ENCODE results near the gene TRAK1.

The TRAK1 gene

DNA sequence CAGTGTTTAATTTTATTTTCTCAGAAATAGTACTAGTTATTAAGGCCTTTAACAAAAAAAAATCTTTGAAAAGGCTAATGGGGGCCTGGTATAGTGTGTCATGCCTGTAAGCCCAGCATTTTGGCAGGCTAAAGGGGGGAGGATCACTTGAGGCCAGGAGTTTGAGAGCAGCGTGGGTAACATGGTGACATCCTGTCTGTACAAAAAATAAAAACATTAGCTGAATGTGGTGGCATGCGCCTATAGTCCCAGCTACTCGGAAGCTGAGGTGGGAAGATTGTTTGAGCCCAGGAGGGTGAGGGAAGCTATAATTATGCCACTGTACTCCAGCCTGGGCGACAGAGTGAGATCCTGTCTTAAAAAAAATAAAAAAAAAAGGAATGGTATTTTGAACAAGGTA is 61.9 kb downstream of the TRAK1 start:
- DNase-seq (ENCODE audit: low read depth in 1 of 2, low spot score in 1 of 2), result no peak
- Histone ChIP-seq H3K27ac (replicated peaks) (no peak overlapping the region), H3K27me3 (ENCODE audit: insufficient read depth, poor library complexity, severe bottlenecking) (no peaks in the 10 kb centered on the region), H3K4me3 (replicated peaks; ENCODE audit: insufficient read depth, low read length) (no peak overlapping the region)
- TF ChIP-seq POLR2AphosphoS5 (IDR thresholded peaks at IDR 0.05; ENCODE audit: low read depth) (no peak), GABPA (IDR thresholded peaks at IDR 0.05; ENCODE audit: low read depth) (no peak), SPI1 (IDR thresholded peaks at IDR 0.05; ENCODE audit: borderline replicate concordance, low read depth) (no peak), REST (IDR thresholded peaks at IDR 0.05; ENCODE audit: insufficient replicate concordance, low read depth) (no peak)
- TF ChIP-seq, protein P1, sequence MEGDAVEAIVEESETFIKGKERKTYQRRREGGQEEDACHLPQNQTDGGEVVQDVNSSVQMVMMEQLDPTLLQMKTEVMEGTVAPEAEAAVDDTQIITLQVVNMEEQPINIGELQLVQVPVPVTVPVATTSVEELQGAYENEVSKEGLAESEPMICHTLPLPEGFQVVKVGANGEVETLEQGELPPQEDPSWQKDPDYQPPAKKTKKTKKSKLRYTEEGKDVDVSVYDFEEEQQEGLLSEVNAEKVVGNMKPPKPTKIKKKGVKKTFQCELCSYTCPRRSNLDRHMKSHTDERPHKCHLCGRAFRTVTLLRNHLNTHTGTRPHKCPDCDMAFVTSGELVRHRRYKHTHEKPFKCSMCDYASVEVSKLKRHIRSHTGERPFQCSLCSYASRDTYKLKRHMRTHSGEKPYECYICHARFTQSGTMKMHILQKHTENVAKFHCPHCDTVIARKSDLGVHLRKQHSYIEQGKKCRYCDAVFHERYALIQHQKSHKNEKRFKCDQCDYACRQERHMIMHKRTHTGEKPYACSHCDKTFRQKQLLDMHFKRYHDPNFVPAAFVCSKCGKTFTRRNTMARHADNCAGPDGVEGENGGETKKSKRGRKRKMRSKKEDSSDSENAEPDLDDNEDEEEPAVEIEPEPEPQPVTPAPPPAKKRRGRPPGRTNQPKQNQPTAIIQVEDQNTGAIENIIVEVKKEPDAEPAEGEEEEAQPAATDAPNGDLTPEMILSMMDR (IDR thresholded peaks at IDR 0.05; ENCODE audit: insufficient read depth, low read length), result no peak

- Histone ChIP-seq H3K27ac (replicated peaks) (no peak overlapping the region), H3K4me3 (replicated peaks; ENCODE audit: insufficient read depth, low read length) (no peak overlapping the region), H3K27me3 (ENCODE audit: insufficient read depth, poor library complexity, severe bottlenecking) (no peaks in the 10 kb centered on the region)
- TF ChIP-seq POLR2AphosphoS5 (IDR thresholded peaks at IDR 0.05; ENCODE audit: low read depth) (no peak), GABPA (IDR thresholded peaks at IDR 0.05; ENCODE audit: low read depth) (no peak), SPI1 (IDR thresholded peaks at IDR 0.05; ENCODE audit: borderline replicate concordance, low read depth) (no peak), REST (IDR thresholded peaks at IDR 0.05; ENCODE audit: insufficient replicate concordance, low read depth) (no peak)
- TF ChIP-seq, protein P1 (IDR thresholded peaks at IDR 0.05; ENCODE audit: insufficient read depth, low read length), result no peak
- DNase-seq (ENCODE audit: low read depth in 1 of 2, low spot score in 1 of 2), result no peak
Observed at GRCh38 chr3:42157540-42158538, 66.7 kb downstream of the TRAK1 start.

DNA sequence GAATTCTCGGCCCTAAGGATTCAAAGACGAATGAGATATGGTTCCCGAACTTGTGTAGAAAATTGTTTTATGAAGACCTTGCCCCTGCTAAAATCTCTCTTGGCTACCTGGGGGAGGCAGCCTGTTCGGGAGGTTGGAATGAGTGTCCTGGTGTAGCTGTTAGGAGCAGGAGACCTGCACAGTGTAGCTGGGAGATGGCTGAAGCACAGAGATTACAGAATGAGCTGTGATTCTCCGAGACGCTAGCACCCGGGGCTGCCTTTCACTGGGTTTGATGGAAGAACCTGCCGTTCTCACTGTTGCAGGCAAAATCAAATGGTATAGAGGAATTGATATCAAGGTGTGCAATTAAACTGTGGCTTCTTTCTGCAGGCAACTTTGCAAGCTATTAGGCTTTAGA is 68.0 kb downstream of the TRAK1 start:
- DNase-seq (ENCODE audit: low read depth in 1 of 2, low spot score in 1 of 2), result no peak
- Histone ChIP-seq H3K27me3 (ENCODE audit: insufficient read depth, poor library complexity, severe bottlenecking) (no peaks in the 10 kb centered on the region), H3K4me3 (replicated peaks; ENCODE audit: insufficient read depth, low read length) (no peak overlapping the region), H3K27ac (replicated peaks) (no peak overlapping the region)
- TF ChIP-seq, protein P1 (IDR thresholded peaks at IDR 0.05; ENCODE audit: insufficient read depth, low read length), result no peak
